ENCODE measurements around the gene AMPH. TPM values are rescaled to one million over a fixed set of nuclear protein-coding genes. Genes with fewer than 3 reads are reported as not detected.

AMPH gene
- total and polyA plus RNA-seq, 9 of the 15 experiments (the other 6 are each of a cell fraction or from before 2014, with no cell fraction given): 0.03 to 0.35 TPM; not detected in 7

- no peak for FAIRE-seq
- no peak overlapping the region for H2AFZ ChIP-seq (ENCODE audit: low read depth, low read length)
- 0% methylated on average over 2 of the region's 2 CpGs for WGBS (ENCODE audit: insufficient coverage, low coverage, missing lambda C conversion rate)
- H4K20me1 ChIP-seq (replicated peaks; ENCODE audit: control insufficient read depth, insufficient read depth, low read length): no peaks in the 10 kb centered on the region
- TF ChIP-seq CHD1 (IDR thresholded peaks at IDR 0.05; ENCODE audit: low read length): no peak
- no peak for TF ChIP-seq TSC22D4 (tag; IDR thresholded peaks at IDR 0.05)
- no peak for TF ChIP-seq ZNF146 (CRISPR knock-in tag; IDR thresholded peaks at IDR 0.05; ENCODE audit: unreplicated experiment)
- TF ChIP-seq, protein P1, sequence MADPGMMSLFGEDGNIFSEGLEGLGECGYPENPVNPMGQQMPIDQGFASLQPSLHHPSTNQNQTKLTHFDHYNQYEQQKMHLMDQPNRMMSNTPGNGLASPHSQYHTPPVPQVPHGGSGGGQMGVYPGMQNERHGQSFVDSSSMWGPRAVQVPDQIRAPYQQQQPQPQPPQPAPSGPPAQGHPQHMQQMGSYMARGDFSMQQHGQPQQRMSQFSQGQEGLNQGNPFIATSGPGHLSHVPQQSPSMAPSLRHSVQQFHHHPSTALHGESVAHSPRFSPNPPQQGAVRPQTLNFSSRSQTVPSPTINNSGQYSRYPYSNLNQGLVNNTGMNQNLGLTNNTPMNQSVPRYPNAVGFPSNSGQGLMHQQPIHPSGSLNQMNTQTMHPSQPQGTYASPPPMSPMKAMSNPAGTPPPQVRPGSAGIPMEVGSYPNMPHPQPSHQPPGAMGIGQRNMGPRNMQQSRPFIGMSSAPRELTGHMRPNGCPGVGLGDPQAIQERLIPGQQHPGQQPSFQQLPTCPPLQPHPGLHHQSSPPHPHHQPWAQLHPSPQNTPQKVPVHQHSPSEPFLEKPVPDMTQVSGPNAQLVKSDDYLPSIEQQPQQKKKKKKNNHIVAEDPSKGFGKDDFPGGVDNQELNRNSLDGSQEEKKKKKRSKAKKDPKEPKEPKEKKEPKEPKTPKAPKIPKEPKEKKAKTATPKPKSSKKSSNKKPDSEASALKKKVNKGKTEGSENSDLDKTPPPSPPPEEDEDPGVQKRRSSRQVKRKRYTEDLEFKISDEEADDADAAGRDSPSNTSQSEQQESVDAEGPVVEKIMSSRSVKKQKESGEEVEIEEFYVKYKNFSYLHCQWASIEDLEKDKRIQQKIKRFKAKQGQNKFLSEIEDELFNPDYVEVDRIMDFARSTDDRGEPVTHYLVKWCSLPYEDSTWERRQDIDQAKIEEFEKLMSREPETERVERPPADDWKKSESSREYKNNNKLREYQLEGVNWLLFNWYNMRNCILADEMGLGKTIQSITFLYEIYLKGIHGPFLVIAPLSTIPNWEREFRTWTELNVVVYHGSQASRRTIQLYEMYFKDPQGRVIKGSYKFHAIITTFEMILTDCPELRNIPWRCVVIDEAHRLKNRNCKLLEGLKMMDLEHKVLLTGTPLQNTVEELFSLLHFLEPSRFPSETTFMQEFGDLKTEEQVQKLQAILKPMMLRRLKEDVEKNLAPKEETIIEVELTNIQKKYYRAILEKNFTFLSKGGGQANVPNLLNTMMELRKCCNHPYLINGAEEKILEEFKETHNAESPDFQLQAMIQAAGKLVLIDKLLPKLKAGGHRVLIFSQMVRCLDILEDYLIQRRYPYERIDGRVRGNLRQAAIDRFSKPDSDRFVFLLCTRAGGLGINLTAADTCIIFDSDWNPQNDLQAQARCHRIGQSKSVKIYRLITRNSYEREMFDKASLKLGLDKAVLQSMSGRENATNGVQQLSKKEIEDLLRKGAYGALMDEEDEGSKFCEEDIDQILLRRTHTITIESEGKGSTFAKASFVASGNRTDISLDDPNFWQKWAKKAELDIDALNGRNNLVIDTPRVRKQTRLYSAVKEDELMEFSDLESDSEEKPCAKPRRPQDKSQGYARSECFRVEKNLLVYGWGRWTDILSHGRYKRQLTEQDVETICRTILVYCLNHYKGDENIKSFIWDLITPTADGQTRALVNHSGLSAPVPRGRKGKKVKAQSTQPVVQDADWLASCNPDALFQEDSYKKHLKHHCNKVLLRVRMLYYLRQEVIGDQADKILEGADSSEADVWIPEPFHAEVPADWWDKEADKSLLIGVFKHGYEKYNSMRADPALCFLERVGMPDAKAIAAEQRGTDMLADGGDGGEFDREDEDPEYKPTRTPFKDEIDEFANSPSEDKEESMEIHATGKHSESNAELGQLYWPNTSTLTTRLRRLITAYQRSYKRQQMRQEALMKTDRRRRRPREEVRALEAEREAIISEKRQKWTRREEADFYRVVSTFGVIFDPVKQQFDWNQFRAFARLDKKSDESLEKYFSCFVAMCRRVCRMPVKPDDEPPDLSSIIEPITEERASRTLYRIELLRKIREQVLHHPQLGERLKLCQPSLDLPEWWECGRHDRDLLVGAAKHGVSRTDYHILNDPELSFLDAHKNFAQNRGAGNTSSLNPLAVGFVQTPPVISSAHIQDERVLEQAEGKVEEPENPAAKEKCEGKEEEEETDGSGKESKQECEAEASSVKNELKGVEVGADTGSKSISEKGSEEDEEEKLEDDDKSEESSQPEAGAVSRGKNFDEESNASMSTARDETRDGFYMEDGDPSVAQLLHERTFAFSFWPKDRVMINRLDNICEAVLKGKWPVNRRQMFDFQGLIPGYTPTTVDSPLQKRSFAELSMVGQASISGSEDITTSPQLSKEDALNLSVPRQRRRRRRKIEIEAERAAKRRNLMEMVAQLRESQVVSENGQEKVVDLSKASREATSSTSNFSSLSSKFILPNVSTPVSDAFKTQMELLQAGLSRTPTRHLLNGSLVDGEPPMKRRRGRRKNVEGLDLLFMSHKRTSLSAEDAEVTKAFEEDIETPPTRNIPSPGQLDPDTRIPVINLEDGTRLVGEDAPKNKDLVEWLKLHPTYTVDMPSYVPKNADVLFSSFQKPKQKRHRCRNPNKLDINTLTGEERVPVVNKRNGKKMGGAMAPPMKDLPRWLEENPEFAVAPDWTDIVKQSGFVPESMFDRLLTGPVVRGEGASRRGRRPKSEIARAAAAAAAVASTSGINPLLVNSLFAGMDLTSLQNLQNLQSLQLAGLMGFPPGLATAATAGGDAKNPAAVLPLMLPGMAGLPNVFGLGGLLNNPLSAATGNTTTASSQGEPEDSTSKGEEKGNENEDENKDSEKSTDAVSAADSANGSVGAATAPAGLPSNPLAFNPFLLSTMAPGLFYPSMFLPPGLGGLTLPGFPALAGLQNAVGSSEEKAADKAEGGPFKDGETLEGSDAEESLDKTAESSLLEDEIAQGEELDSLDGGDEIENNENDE (IDR thresholded peaks at IDR 0.05; ENCODE audit: low read depth, low read length): no peak
- TF ChIP-seq SRF (CRISPR knock-in tag; IDR thresholded peaks at IDR 0.05): no peak
- TF ChIP-seq, protein P2, sequence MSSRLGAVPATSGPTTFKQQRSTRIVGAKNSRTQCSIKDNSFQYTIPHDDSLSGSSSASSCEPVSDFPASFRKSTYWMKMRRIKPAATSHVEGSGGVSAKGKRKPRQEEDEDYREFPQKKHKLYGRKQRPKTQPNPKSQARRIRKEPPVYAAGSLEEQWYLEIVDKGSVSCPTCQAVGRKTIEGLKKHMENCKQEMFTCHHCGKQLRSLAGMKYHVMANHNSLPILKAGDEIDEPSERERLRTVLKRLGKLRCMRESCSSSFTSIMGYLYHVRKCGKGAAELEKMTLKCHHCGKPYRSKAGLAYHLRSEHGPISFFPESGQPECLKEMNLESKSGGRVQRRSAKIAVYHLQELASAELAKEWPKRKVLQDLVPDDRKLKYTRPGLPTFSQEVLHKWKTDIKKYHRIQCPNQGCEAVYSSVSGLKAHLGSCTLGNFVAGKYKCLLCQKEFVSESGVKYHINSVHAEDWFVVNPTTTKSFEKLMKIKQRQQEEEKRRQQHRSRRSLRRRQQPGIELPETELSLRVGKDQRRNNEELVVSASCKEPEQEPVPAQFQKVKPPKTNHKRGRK (tag; IDR thresholded peaks at IDR 0.05): no peak
- TF ChIP-seq PATZ1 (CRISPR knock-in tag; IDR thresholded peaks at IDR 0.05; ENCODE audit: borderline replicate concordance): no peak
- no peak overlapping the region for H3K9ac ChIP-seq (ENCODE audit: insufficient read depth in 1 of 2, low read depth in 2 of 2, low read length in 2 of 2)
- ChIA-PET CTCF (ENCODE audit: low intra/inter-chr PET ratio) (interaction anchor here (0.6 kb wide), 1 partner anchor 75 kb away, joined by 3 read pairs; no protein-coding TSS in a partner anchor), POLR2A (interaction anchor here (0.6 kb wide), 1 partner anchor 9 kb away, joined by 3 read pairs; no protein-coding TSS in a partner anchor)
- BruUV-seq (replicated peaks): no TSS peak
- intact Hi-C loops (cut with micrococcal nuclease) (no loop called here), in situ Hi-C loops (cut with MboI) (no loop called here)
- H3K27ac ChIP-seq (ENCODE audit: extremely low read depth, low read depth, low read length): no peak overlapping the region
- H3K9me1 ChIP-seq (ENCODE audit: control insufficient read depth, insufficient read depth, low read length): no peaks in the 10 kb centered on the region
- ATAC-seq: no peak
- no peak for DNase-seq (ENCODE audit: extremely low read depth in 1 of 4, low spot score in 3 of 4)
- no peaks in the 10 kb centered on the region for H3K4me1 ChIP-seq (replicated peaks in 1 of 2; ENCODE audit: control insufficient read depth in 2 of 2, insufficient read depth in 2 of 2, low read length in 2 of 2)
- no peaks in the 10 kb centered on the region for H3K79me2 ChIP-seq (ENCODE audit: control insufficient read depth, insufficient read depth, low read length)
- no peak overlapping the region for H3K4me3 ChIP-seq
- H3K4me2 ChIP-seq (ENCODE audit: insufficient read depth, low read length): no peak overlapping the region
- no peaks in the 10 kb centered on the region; a peak in 1 of 5 replicates for H3K27me3 ChIP-seq (ENCODE audit: control insufficient read depth in 2 of 2, insufficient read depth in 2 of 2, low read length in 2 of 2)
- H3K36me3 ChIP-seq (ENCODE audit: control insufficient read depth, insufficient read depth, low read length): no peaks in the 10 kb centered on the region
- no peaks in the 10 kb centered on the region for H3K9me3 ChIP-seq (replicated peaks; ENCODE audit: control insufficient read depth, insufficient read depth, low read depth, low read length)
Observed at GRCh38 chr7:38535073-38535472, 96.1 kb downstream of the AMPH start.

Measured in K562 (cell line).